Ascending aorta (tissue), 2 donors: ENCODE data around the gene BTN3A1. TPM values are rescaled to one million over a fixed set of nuclear protein-coding genes. Genes with fewer than 3 reads are reported as not detected.

Experiments used
- DNase-seq, 2 donors: peaks; one replicate each; pipeline ENCODE4 v3.0.0-alpha.2; 2019; ENCODE audit warnings: low spot score in 2 of 2
- H3K27ac ChIP-seq, 2 donors: fragments of 200-600 bp; sonication (generic); one replicate each; pipeline ENCODE4 v1.5.1; 2016 to 2017; ENCODE audit warnings: mild to moderate bottlenecking in 1 of 2
- H3K27me3 ChIP-seq: fragments of 200-600 bp; sonication (generic); one replicate; pipeline ENCODE4 v1.5.1; 2017
- H3K36me3 ChIP-seq, 2 donors: fragments of 200-600 bp; sonication (generic); one replicate each; pipeline ENCODE4 v1.5.1; 2016
- H3K4me1 ChIP-seq, 2 donors: fragments of 200-600 bp; sonication (generic); one replicate each; pipeline ENCODE4 v1.5.1; 2016 to 2017; ENCODE audit warnings: mild to moderate bottlenecking in 1 of 2
- H3K4me3 ChIP-seq, 2 donors: fragments of 200-600 bp; sonication (generic); one replicate each; pipeline ENCODE4 v1.5.1; 2016 to 2017; ENCODE audit warnings: mild to moderate bottlenecking in 1 of 2
- H3K9me3 ChIP-seq, 2 donors: fragments of 200-600 bp; sonication (generic); one replicate each; pipeline ENCODE4 v1.5.1; 2016
- CTCF ChIP-seq, 3 experiments: fragments of 200-600 bp in 2 of 3; fragments of 450-650 bp in 1 of 3; sonication (generic) in 2 of 3; IDR thresholded peaks; one replicate each; pipeline ENCODE4 v1.5.1; 2016 to 2019; ENCODE audit warnings: antibody characterized with exemption in 3 of 3, mild to moderate bottlenecking in 1 of 3, moderate library complexity in 1 of 3
- intact Hi-C: fragments of 100-400 bp; cut with DNase I; formaldehyde crosslinking; loops from one replicate; pipeline ENCODE4 v1.15.1; 2023
- total RNA-seq: library from RNA; depleted of rRNA; stranded (reverse); fragments of >200 nt; gene quantifications from one replicate; pipeline ENCODE4 v1.1.0, GENCODE V29; 2016

The BTN3A1 gene
- total RNA-seq, 1 donor from 2014 or later, result 7.7 TPM

DNA sequence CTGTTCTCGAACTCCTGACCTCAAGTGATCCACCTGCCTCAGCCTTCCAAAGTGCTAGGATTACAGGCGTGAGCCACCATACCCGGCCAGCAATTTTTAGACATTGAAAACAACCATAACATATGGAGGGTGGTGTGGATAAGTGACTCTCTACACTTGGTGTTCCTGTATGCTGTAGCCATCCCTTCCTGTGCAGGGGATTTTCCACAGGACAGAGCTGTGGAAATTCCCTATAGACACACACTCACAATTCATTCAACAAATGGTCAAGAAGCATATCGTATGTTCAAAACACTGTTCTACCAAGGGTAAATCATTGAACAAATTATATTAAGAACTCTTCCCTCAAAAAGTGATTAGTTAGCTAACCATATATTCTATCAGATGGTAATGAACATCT, 61.9 kb downstream of the BTN3A1 start:
- no peak for TF ChIP-seq CTCF (IDR thresholded peaks at IDR 0.05)
- no peak overlapping the region for H3K4me3 ChIP-seq
- H3K4me1 ChIP-seq, result peaks cover 10 to 27% of the 10 kb centered on the region in 2 donors
- peaks cover 67 to 74% of the 10 kb centered on the region in 2 donors for H3K36me3 ChIP-seq
- no peaks in the 10 kb centered on the region for H3K27me3 ChIP-seq
- H3K27ac ChIP-seq, result no peak overlapping the region
- intact Hi-C loops, result no loop called here
- H3K9me3 ChIP-seq, result no peaks in the 10 kb centered on the region
- no peak for DNase-seq

DNA sequence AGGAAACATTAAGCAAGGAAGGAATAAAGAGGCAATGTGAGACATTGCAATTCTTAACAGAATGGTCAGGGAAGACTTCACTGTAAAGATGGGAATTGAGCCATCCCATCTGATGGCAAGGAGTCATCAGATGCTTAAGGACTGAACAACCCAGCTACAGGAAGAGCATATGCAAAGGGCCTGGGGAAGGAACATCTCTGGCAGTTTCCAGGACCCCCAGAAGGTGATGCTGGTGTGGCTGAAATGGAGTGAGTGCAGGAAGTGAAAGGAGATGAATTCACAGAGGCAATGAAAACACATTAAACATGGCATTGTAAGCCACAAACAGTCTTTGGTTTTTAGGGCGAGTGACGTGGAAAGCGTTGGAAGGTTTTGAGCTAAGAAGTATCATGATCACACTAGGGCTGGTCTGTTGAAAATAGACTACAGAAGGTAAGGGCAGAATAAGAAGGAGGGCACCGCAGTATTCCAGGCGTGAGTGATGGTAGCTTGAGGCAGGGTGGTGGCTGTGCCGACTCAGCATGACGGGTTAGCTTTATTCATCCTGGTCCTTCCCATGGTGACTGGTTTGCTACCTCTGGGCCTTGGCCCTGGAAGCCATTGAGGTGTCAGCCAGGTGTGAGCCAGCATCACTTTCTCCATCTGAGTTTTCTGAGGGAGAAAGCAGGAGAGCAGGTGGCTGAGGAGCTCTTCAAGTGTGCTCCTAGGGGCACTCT, 62.5 kb downstream of the BTN3A1 start:
- Histone ChIP-seq H3K9me3 (no peaks in the 10 kb centered on the region), H3K4me1 (peaks cover 10 to 22% of the 10 kb centered on the region in 2 donors), H3K27me3 (no peaks in the 10 kb centered on the region), H3K4me3 (no peak overlapping the region), H3K27ac (no peak overlapping the region), H3K36me3 (peaks cover 65 to 76% of the 10 kb centered on the region in 2 donors)
- intact Hi-C loops, result no loop called here
- TF ChIP-seq CTCF (IDR thresholded peaks at IDR 0.05), result no peak
- DNase-seq, result no peak

Other genes starting within 250 kb of the BTN3A1 start
- gene BTN3A2, start 37.1 kb upstream of the BTN3A1 start, total RNA-seq, result 17.2 TPM
- 22.5 TPM for gene BTN2A2, start 19.2 kb upstream of the BTN3A1 start, total RNA-seq
- gene BTN3A3, start 38.2 kb downstream of the BTN3A1 start, total RNA-seq, result 16.9 TPM
- gene BTN2A1, start 55.7 kb downstream of the BTN3A1 start, total RNA-seq, result 8.3 TPM
- gene BTN1A1, start 98.0 kb downstream of the BTN3A1 start, total RNA-seq, result not detected
- 20.6 TPM for gene HMGN4, start 136.1 kb downstream of the BTN3A1 start, total RNA-seq
- gene ABT1, start 194.7 kb downstream of the BTN3A1 start, total RNA-seq, result 20.1 TPM